HUES48 (cell line): Measurements from ENCODE around the gene TCP11X1.
"Not testable (repeated sequence)": the region's sequence is repeated elsewhere in the genome, so short reads cannot be mapped to it uniquely, and the experiment has no call there.

Experiments used
- H3K27ac ChIP-seq: one replicate; pipeline ENCODE4 v1.7.0; 2013; ENCODE audit warnings: low read depth, low read length, inconsistent platforms
- H3K27me3 ChIP-seq: 2 replicates; pipeline ENCODE4 v1.6.1; 2013; ENCODE audit warnings: mild to moderate bottlenecking, low read length; ENCODE audit not compliant: control insufficient read depth, insufficient read depth
- H3K36me3 ChIP-seq: 2 replicates; pipeline ENCODE4 v1.6.1; 2013; ENCODE audit warnings: low read length; ENCODE audit not compliant: control insufficient read depth, insufficient read depth
- H3K4me1 ChIP-seq: 2 replicates; pipeline ENCODE4 v1.6.1; 2013; ENCODE audit warnings: mild to moderate bottlenecking, low read length; ENCODE audit not compliant: control insufficient read depth, insufficient read depth
- H3K4me3 ChIP-seq: 2 replicates; pipeline ENCODE4 v1.5.1; 2013; ENCODE audit warnings: mild to moderate bottlenecking, low read depth, low read length
- H3K9ac ChIP-seq: 2 replicates; pipeline ENCODE4 v1.6.1; 2013; ENCODE audit warnings: mild to moderate bottlenecking, low read depth, low read length, moderate library complexity
- H3K9me3 ChIP-seq: 2 replicates; pipeline ENCODE4 v1.6.1; 2013; ENCODE audit warnings: low read length; ENCODE audit not compliant: control insufficient read depth, insufficient read depth

The TCP11X1 gene

GRCh38 chrX:102214986-102215385, at the start of gene TCP11X1:
TSS of gene TCP11X1 (plus strand) at chrX:102215301.
- not testable (repeated sequence) for H3K4me1 ChIP-seq, H3K27ac ChIP-seq, H3K36me3 ChIP-seq, H3K9me3 ChIP-seq, H3K27me3 ChIP-seq, H3K9ac ChIP-seq, H3K4me3 ChIP-seq

GRCh38 chrX:102185967-102186720, 29.0 kb upstream of the TCP11X1 start:
- Histone ChIP-seq H3K4me3 (no peak overlapping the region), H3K27me3 (no peaks in the 10 kb centered on the region), H3K27ac (no peak overlapping the region), H3K9ac (no peak overlapping the region), H3K9me3 (peaks cover 50% of the 10 kb centered on the region), H3K4me1 (no peaks in the 10 kb centered on the region), H3K36me3 (no peaks in the 10 kb centered on the region)

GRCh38 chrX:102207940-102208339, 7.2 kb upstream of the TCP11X1 start:
- H3K36me3 ChIP-seq, H3K27ac ChIP-seq, H3K9ac ChIP-seq, H3K4me3 ChIP-seq, H3K9me3 ChIP-seq, H3K4me1 ChIP-seq, H3K27me3 ChIP-seq: not testable (repeated sequence)

- H3K9ac ChIP-seq, H3K4me3 ChIP-seq, H3K27me3 ChIP-seq, H3K4me1 ChIP-seq, H3K36me3 ChIP-seq, H3K9me3 ChIP-seq, H3K27ac ChIP-seq: not testable (repeated sequence)
These were observed 1.4 kb downstream of the TCP11X1 start for GRCh38 chrX:102216497-102216896.

- H3K9me3 ChIP-seq, H3K27ac ChIP-seq, H3K4me3 ChIP-seq, H3K4me1 ChIP-seq, H3K36me3 ChIP-seq, H3K27me3 ChIP-seq, H3K9ac ChIP-seq: not testable (repeated sequence)
These were observed 20.6 kb downstream of the TCP11X1 start for GRCh38 chrX:102235678-102236077.

- not testable (repeated sequence) for H3K36me3 ChIP-seq, H3K27me3 ChIP-seq, H3K9ac ChIP-seq, H3K9me3 ChIP-seq, H3K4me3 ChIP-seq, H3K4me1 ChIP-seq, H3K27ac ChIP-seq
These were observed 25.2 kb downstream of the TCP11X1 start for GRCh38 chrX:102240265-102240664.

GRCh38 chrX:102246893-102247292, 31.8 kb downstream of the TCP11X1 start, which contains the start of gene NXF2:
TSS of gene NXF2 (plus strand) at chrX:102247167. CDS start at chrX:102307079, 59,912 bp downstream.
- not testable (repeated sequence) for H3K27me3 ChIP-seq, H3K4me3 ChIP-seq, H3K4me1 ChIP-seq, H3K36me3 ChIP-seq, H3K27ac ChIP-seq, H3K9me3 ChIP-seq, H3K9ac ChIP-seq

GRCh38 chrX:102272231-102272630, 57.1 kb downstream of the TCP11X1 start:
- H3K36me3 ChIP-seq, H3K27me3 ChIP-seq, H3K4me3 ChIP-seq, H3K9me3 ChIP-seq, H3K4me1 ChIP-seq, H3K27ac ChIP-seq, H3K9ac ChIP-seq: not testable (repeated sequence)
